Measurements from ENCODE around the gene ABCB6. TPM values are rescaled to one million over a fixed set of nuclear protein-coding genes. Genes with fewer than 3 reads are reported as not detected.

ABCB6 gene
- total and polyA plus RNA-seq, 2 of the 8 experiments (the other 6 are each of a cell fraction or from before 2014, with no cell fraction given): 44.9 to 50.6 TPM

- no peak overlapping the region for H3K14ac ChIP-seq (ENCODE audit: insufficient read length)
- ChIA-PET POLR2A (ENCODE audit: partially characterized antibody) (interaction anchor here (0.6 to 2.8 kb wide), 4 partner anchors 13 to 112 kb away, joined by 3 to 11 read pairs (median 3); partner anchors contain the start of genes ABCB6 and TUBA4B), CTCF (ENCODE audit: partially characterized antibody) (interaction anchor here (0.7 to 1.9 kb wide), 9 partner anchors 9 to 115 kb away, joined by 3 to 10 read pairs (median 3); partner anchors contain the start of gene SLC23A3)
- no peak overlapping the region for H2AFZ ChIP-seq (ENCODE audit: low read length)
- H3K27ac ChIP-seq (ENCODE audit: low read depth, low read length): no peak overlapping the region
- no peak overlapping the region for H3K56ac ChIP-seq (replicated peaks; ENCODE audit: insufficient read length, low read depth, low read length)
- no peak overlapping the region for H2BK5ac ChIP-seq (ENCODE audit: low read depth, low read length)
- no peak overlapping the region for H3K4me3 ChIP-seq (ENCODE audit: extremely low read depth in 1 of 4, insufficient read depth in 2 of 4, low read depth in 3 of 4, low read length in 4 of 4)
- H3K79me1 ChIP-seq (ENCODE audit: low read depth, low read length): peaks cover 6% of the 10 kb centered on the region
- H4K91ac ChIP-seq (replicated peaks; ENCODE audit: insufficient read length, low read length): no peak overlapping the region
- H3K23ac ChIP-seq (ENCODE audit: insufficient read length): no peak overlapping the region
- no peak overlapping the region for H2AK5ac ChIP-seq (ENCODE audit: low read depth, low read length)
- H2BK20ac ChIP-seq (ENCODE audit: low read length): no peak overlapping the region
- no peaks in the 10 kb centered on the region for H3K9me3 ChIP-seq (ENCODE audit: insufficient read depth in 2 of 2, low read depth in 1 of 2, low read length in 1 of 2)
- no peak overlapping the region for H2BK15ac ChIP-seq (ENCODE audit: low read length)
- no peak overlapping the region for H3K4ac ChIP-seq (replicated peaks; ENCODE audit: insufficient read length, low read depth, low read length)
- H3K18ac ChIP-seq (ENCODE audit: extremely low read depth, low read length): no peak overlapping the region
- peaks cover 0 to 13% (median 6%) of the 10 kb centered on the region in 4 experiments; a peak in 6 of 7 replicates for H3K4me1 ChIP-seq (replicated peaks in 1 of 4; ENCODE audit: control insufficient read depth in 3 of 4, insufficient read depth in 4 of 4, low read length in 3 of 4)
- DNase-seq (ENCODE audit: low read depth in 1 of 2, low spot score in 2 of 2) (no peak), FAIRE-seq (no peak)
- peak overlapping the region in 1 of 2 experiments; percentile 82; a peak in 1 of 4 replicates for H3K4me2 ChIP-seq (ENCODE audit: insufficient read depth in 1 of 2, low read depth in 2 of 2, low read length in 2 of 2)
- peaks cover 0 to 8% of the 10 kb centered on the region in 2 experiments; a peak in 1 of 4 replicates for H3K79me2 ChIP-seq (ENCODE audit: control insufficient read depth in 1 of 2, insufficient read depth in 2 of 2, low read length in 2 of 2)
- no peak overlapping the region for H4K5ac ChIP-seq (ENCODE audit: insufficient read length, low read depth, low read length)
- no peaks in the 10 kb centered on the region for H3K27me3 ChIP-seq (replicated peaks in 1 of 4; ENCODE audit: control insufficient read depth in 3 of 4, extremely low read depth in 1 of 4, insufficient read depth in 3 of 4, low read length in 3 of 4)
- H2BK120ac ChIP-seq (replicated peaks; ENCODE audit: low read depth, low read length): no peak overlapping the region
- H3K23me2 ChIP-seq (ENCODE audit: low read depth, low read length): peaks cover 11% of the 10 kb centered on the region; the same call in 1 of the 2 replicates
- H2BK12ac ChIP-seq (ENCODE audit: low read depth, low read length): no peak overlapping the region
- 93% methylated on average over 9 of the region's 9 CpGs; no CpG with 5 or more reads in 1 of the 2 experiments for WGBS, 2 experiments (ENCODE audit: extremely low coverage in 1 of 2, insufficient coverage in 1 of 2, insufficient read length in 1 of 2, insufficient replicate concordance in 2 of 2, low coverage in 1 of 2, low lambda C conversion rate in 2 of 2, missing lambda C conversion rate in 1 of 2)
- H4K8ac ChIP-seq (ENCODE audit: extremely low read depth, insufficient read depth, low read length): no peak overlapping the region
- TF ChIP-seq ATF3 (IDR thresholded peaks at IDR 0.05; ENCODE audit: insufficient read depth, low read depth, low read length) (no peak), FOSL1 (IDR thresholded peaks at IDR 0.05; ENCODE audit: insufficient read depth, low read depth, low read length) (no peak), CHD1 (IDR thresholded peaks at IDR 0.05; ENCODE audit: low read depth, low read length) (no peak), CREB1 (IDR thresholded peaks at IDR 0.05) (no peak), MAFK (IDR thresholded peaks at IDR 0.05; ENCODE audit: low read depth, low read length) (no peak), SP2 (IDR thresholded peaks at IDR 0.05; ENCODE audit: low read length) (no peak), RBBP5 (IDR thresholded peaks at IDR 0.05; ENCODE audit: borderline replicate concordance, low read depth, low read length) (no peak), ASH2L (IDR thresholded peaks at IDR 0.05; ENCODE audit: low read length) (no peak), POLR2AphosphoS5 (IDR thresholded peaks at IDR 0.05; ENCODE audit: low read depth, low read length) (no peak), GABPA (IDR thresholded peaks at IDR 0.05; ENCODE audit: borderline replicate concordance, insufficient read depth, low read length) (no peak), HDAC6 (IDR thresholded peaks at IDR 0.05; ENCODE audit: low read depth, low read length) (no peak), NRF1 (IDR thresholded peaks at IDR 0.05; ENCODE audit: low read depth, low read length) (no peak)
- H3K9ac ChIP-seq (replicated peaks in 1 of 4; ENCODE audit: extremely low read depth in 1 of 4, low read depth in 3 of 4, low read length in 3 of 4): no peak overlapping the region
- peaks cover 6 to 38% (median 22%) of the 10 kb centered on the region in 4 experiments; a peak in 6 of 8 replicates for H3K36me3 ChIP-seq (ENCODE audit: control insufficient read depth in 2 of 4, insufficient read depth in 4 of 4, low read length in 3 of 4)
- H4K20me1 ChIP-seq (replicated peaks in 1 of 2; ENCODE audit: control insufficient read depth in 1 of 2, insufficient read depth in 2 of 2, low read length in 2 of 2): peaks cover 0 to 4% of the 10 kb centered on the region in 2 experiments
These were observed 38.9 kb downstream of the ABCB6 start for GRCh38 chr2:219179601-219180465.

All from H1 (cell line).